ENCODE results near the gene SHISA9.

DNA sequence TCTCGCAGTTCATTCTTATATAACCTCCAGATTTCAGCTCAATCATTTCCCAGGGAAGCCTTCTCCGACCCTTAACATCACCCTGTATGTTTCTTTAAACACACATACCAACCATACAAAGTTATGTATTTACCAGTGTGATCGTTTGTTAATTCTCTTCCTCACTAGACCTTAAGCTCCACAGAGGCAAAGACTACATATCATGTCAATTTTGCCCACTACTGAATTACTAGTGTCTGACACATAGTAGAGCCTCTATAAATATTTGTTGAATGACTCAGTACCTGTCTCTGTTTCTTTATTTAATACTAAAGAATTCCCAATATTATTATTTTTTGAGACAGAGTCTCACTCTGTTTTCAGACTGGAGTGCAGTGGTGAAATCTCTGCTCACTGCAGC is 137.2 kb downstream of the SHISA9 start:
- TF ChIP-seq, protein P1, sequence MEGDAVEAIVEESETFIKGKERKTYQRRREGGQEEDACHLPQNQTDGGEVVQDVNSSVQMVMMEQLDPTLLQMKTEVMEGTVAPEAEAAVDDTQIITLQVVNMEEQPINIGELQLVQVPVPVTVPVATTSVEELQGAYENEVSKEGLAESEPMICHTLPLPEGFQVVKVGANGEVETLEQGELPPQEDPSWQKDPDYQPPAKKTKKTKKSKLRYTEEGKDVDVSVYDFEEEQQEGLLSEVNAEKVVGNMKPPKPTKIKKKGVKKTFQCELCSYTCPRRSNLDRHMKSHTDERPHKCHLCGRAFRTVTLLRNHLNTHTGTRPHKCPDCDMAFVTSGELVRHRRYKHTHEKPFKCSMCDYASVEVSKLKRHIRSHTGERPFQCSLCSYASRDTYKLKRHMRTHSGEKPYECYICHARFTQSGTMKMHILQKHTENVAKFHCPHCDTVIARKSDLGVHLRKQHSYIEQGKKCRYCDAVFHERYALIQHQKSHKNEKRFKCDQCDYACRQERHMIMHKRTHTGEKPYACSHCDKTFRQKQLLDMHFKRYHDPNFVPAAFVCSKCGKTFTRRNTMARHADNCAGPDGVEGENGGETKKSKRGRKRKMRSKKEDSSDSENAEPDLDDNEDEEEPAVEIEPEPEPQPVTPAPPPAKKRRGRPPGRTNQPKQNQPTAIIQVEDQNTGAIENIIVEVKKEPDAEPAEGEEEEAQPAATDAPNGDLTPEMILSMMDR (IDR thresholded peaks at IDR 0.05): no peak
- TF ChIP-seq POLR2A (IDR thresholded peaks at IDR 0.05): no peak
